Measurements from ENCODE around the gene AGAP2.
"Not testable (repeated sequence)": the region's sequence is repeated elsewhere in the genome, so short reads cannot be mapped to it uniquely, and the experiment has no call there.

The AGAP2 gene

GRCh38 chr12:57738661-57739237 lies at the start of gene AGAP2:
Gene AGAP2 (minus strand): TSS chr12:57738742. CDS start chr12:57738246, 496 bp downstream.
- no peak for DNase-seq

DNA sequence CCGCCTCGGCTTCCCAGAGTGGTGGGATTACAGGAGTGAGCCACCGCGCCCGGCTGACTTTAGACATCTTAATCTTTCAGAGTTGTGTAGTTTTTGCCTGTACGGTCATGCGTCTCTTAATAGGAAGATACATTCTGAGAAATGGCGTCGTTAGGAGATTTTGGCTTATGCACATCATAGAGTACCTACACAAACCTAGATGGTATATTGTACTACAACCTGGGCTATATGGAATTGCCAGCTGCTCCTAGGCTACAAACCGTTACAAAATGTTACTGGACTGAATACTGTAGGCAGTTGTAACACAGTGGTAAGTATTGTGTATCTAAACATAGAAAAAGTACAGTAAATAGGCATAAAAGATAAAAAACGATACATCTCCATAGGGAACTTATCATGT lies 45.3 kb upstream of the AGAP2 start:
- DNase-seq = no peak

DNA sequence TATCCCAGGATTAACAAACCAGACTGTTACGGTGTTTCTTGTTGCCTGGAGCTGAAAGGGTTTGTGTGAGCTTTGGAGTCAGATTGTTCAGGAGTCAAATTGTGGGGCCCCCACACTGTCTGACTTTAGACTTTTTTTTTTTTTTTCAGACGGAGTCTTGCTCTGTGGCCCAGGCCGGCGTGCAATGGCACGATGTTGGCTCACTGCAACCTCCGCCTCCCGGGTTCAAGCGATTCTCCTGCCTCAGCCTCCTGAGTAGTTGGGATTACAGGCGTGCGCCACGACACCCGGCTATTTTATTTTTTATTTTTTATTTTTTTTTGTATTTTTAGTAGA lies 44.9 kb upstream of the AGAP2 start:
- DNase-seq = no peak

DNA sequence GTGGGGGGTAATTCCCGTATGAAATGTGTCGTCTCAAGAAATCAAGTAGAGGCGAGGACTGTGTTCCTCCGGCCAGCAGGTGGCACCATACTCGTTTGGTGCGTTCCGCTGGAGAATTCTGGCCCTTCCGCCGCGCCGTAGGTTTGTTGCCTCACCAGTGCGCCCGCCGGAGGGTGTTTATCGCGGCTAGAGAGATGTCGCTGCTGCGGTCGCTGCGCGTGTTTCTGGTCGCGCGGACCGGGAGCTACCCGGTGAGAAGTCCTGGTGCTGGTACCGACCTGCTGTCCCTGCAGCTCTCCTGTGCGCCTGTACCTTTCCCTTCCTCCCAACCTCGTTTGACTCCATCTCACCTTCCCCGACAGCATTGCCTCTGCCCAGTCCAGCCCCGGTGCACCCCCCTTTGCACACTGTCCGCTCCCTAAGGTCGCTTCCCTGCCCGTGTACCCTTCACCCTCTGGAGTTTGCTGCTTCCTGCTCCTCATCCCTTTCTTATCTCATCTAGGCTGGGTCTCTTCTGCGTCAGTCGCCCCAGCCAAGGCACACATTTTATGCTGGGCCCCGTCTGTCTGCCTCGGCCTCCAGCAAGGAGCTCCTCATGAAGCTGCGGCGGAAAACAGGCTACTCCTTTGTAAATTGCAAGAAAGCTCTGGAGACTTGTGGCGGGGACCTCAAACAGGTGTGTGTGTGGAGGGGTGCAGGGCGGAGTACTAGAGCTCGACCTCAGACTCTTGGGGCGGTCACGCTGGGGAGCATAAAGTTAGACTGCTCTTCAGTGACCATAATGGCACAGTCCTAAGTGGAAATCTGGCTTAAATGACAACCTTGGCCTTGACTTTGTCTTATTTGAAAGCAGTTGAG lies 44.3 kb upstream of the AGAP2 start, which contains the start of gene TSFM:
TSFM (plus strand) TSS at position 180 of the 858 bp plus-strand sequence; CDS start at position 195, 15 bp downstream.
- peak; percentile 96 for DNase-seq

GRCh38 chr12:57782243-57782607 lies 43.7 kb upstream of the AGAP2 start:
- no peak for DNase-seq

DNA sequence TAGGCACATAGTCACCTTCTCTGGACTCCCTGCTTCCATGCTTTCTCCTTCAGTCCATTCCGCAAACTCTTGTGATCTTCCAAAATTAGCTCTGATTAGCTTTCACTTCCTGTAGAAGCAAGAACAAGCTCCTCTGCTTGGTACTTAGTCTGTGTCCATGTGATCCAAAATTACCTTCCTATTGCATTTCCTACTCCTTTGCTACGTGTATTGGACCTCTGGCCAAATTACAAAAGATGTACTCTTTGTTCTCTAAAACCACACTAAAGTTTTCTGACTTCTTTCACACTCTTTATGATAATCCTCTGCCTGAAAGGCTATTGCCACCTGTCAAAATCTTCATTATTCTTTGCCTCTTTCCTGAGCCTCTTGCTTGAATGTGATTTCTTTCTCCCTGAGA lies 43.3 kb upstream of the AGAP2 start:
- DNase-seq = no peak

DNA sequence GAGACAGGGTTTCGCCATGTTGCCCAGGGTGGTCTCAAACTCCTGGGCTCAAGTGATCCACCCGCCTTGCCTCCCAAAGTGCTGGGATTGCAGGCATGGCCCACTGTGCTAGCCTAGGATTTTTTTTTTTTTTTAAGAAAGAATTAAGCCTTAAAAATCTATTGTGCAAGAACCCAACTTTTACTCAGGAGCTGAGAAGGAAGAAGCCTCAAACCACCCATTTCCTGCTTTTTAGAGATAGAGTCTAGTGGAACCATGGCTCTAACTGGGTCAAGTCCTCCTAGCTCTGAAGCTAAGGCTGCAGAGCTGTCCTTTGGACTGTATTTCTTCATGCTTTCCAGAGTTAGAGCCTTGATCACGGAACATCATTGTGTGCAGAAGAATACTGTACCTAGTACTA lies 42.7 kb upstream of the AGAP2 start:
- no peak for DNase-seq

GRCh38 chr12:57780284-57780897 lies 41.8 kb upstream of the AGAP2 start:
- DNase-seq = no peak

GRCh38 chr12:57779736-57780135 lies 41.2 kb upstream of the AGAP2 start:
- no peak for DNase-seq

- no peak for DNase-seq
These were observed 39.4 kb upstream of the AGAP2 start for GRCh38 chr12:57777911-57778310.

DNA sequence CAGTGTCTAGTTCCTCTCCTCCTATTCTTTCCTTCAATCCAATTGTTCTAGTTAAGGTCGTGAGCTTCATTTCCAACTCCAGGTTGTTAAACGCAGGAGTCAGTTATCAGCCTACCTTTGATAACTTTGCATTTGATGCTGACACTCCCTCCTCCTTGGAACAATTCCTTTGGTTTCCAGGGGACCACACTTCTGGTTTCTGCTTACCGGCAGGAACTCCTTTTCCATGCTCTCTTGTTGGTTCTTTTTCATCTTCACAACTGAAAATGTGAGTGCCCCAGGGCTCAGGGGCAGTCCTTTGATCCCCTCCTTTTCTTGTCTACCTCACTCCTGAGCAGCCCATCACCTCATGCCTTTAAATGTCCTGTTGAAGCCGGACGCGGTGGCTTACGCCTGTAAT lies 38.8 kb upstream of the AGAP2 start:
- no peak for DNase-seq

- DNase-seq = no peak
These were observed 37.7 kb upstream of the AGAP2 start for GRCh38 chr12:57776247-57776587.

- peak; percentile 35 for DNase-seq
These were observed 37.2 kb upstream of the AGAP2 start for GRCh38 chr12:57775563-57776246.

DNA sequence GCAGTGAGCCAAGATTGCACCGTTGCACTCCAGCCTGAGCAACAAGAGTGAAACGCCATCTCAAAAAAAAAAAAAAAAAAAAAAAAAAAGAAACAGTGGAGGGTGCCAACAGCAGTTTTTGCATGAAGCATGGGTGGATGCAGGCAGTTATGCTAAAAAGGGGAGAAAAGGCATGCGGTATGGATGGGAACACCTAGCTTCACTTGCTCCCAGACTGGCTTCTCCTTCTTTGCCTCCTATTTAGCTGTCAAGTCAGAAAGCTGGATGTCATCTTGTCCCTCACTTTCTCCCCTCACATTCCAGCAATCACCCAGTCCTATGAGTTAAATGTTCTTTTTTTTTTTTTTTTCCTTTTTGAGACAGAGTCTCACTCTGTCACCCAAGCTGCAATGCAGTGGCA lies 36.5 kb upstream of the AGAP2 start:
- DNase-seq = no peak

- not testable (repeated sequence) for DNase-seq
These were observed 36.1 kb upstream of the AGAP2 start for GRCh38 chr12:57774634-57775033.

DNA sequence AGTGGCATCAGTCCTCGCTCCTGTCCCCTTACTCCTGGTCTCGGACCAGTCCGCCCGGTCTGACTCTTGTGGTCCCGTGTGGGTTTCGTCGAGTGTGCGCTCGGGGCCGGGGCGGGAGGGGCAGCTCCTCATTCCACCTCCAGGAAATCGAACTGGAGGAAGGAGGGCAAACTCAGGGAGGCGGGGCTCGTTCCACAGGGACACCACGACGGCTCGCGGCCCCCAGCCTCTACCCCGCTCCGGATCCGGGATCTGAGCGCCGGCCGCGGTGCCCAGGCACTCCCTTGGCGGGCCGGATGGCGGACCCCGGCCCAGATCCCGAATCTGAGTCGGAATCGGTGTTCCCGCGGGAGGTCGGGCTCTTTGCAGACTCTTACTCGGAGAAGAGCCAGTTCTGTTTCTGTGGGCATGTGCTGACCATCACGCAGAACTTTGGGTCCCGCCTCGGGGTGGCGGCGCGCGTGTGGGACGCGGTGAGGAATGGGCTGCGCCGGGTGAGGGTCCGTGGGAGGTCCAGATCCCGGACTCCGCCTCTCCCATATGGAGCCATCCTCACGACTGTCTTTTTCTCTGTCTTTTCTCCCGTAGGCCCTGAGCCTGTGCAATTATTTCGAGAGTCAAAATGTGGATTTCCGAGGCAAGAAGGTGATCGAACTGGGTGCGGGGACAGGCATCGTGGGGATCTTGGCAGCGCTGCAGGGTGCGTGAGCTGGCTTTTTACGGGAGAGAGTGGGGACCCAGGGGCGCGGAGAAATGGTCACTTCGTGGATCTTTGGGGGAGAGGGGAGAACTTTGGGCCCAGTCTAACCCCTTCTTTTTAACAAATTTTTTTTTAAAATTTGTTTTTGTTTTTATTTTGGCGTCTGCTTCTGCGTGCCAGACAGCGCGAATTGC lies 34.1 kb upstream of the AGAP2 start, which contains the start of gene EEF1AKMT3:
EEF1AKMT3 (plus strand) TSS at position 186 of the 894 bp plus-strand sequence; CDS start at position 297, 111 bp downstream.
- peak; percentile 65 for DNase-seq

- DNase-seq = peak; percentile 98
These were observed 33.4 kb upstream of the AGAP2 start, which contains the start of gene METTL1 for GRCh38 chr12:57771873-57772428. Gene METTL1 (minus strand): TSS chr12:57772105. CDS start chr12:57772083, 22 bp downstream.

- peak; percentile 96 for DNase-seq
These were observed 32.8 kb upstream of the AGAP2 start for GRCh38 chr12:57771236-57771872.

DNA sequence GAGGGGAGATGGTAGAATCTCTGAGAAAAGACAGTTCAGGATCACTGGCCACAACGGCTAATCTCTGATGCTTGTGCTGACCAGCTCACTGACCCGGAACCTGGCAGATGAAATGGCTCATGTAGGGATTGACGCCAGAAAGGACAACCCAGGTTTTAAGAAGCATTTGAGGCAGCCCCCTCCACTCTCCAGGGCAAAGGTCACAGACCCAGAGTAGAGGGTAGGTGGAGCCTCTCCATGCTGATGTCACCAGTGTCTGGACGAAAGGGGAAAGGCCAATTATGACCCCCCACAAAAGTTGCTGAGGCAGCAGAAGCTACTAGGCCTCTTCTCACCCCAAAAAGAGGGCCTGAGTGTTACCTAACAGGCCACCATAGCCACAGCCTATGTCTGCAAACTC lies 32.2 kb upstream of the AGAP2 start:
- DNase-seq = no peak

DNA sequence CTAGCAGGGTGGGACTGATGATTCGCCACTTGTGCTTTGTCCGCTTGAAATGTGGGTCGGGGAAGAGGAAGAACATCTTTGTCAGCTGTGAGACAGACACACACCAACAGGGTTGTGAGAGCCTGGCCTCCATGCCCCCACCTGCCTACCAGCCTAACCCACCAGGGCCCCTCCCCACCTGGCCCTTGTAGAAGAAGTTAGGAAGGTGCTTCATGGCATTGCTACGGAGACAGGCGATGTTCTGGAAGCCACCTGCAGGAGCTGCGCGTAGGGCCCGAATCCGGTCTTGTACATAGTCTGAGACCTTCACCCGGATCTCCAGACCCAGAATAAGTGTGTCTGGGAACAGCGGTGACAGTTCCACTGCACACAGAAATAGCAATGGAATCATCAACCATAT lies 31.1 kb upstream of the AGAP2 start:
- no peak for DNase-seq

GRCh38 chr12:57767876-57768275 lies 29.3 kb upstream of the AGAP2 start:
- DNase-seq = no peak
